OCI-M2 (cell line): ENCODE measurements around the gene PRR5.

ENCODE experiments used
- DNase-seq: peaks from one replicate; lab custom pipeline; 2025; ENCODE audit not compliant: unreplicated experiment; lab: John Stamatoyannopoulos, UW

Gene PRR5

GRCh38 chr22:44711690-44712555 is 9.9 kb downstream of the PRR5 start:
- no peak for DNase-seq

GRCh38 chr22:44712962-44713361 is 11.0 kb downstream of the PRR5 start:
- no peak for DNase-seq

GRCh38 chr22:44714703-44715350 is 12.8 kb downstream of the PRR5 start:
- DNase-seq, result no peak

- DNase-seq, result no peak
Observed at GRCh38 chr22:44718418-44718817, 16.4 kb downstream of the PRR5 start.

GRCh38 chr22:44719586-44720368 is 17.8 kb downstream of the PRR5 start:
- DNase-seq, result no peak

GRCh38 chr22:44721213-44721612 is 19.2 kb downstream of the PRR5 start:
- DNase-seq, result no peak

- DNase-seq, result no peak
Observed at GRCh38 chr22:44722611-44723010, 20.6 kb downstream of the PRR5 start.

- DNase-seq, result no peak
Observed at GRCh38 chr22:44723801-44724200, 21.8 kb downstream of the PRR5 start.

- DNase-seq, result no peak
Observed at GRCh38 chr22:44724416-44724815, 22.4 kb downstream of the PRR5 start.

GRCh38 chr22:44724859-44725258 is 22.9 kb downstream of the PRR5 start:
- no peak for DNase-seq

- DNase-seq, result no peak
Observed at GRCh38 chr22:44726439-44726838, 24.4 kb downstream of the PRR5 start.

- DNase-seq, result no peak
Observed at GRCh38 chr22:44727148-44727547, 25.1 kb downstream of the PRR5 start.

- DNase-seq, result no peak
Observed at GRCh38 chr22:44727709-44728108, 25.7 kb downstream of the PRR5 start.

- DNase-seq, result no peak
Observed at GRCh38 chr22:44728761-44729324, 26.8 kb downstream of the PRR5 start.

- DNase-seq, result no peak
Observed at GRCh38 chr22:44729391-44730021, 27.5 kb downstream of the PRR5 start.

GRCh38 chr22:44730022-44730393 is 28.0 kb downstream of the PRR5 start:
- DNase-seq, result no peak

GRCh38 chr22:44730490-44731356 is 28.7 kb downstream of the PRR5 start:
- DNase-seq, result no peak

- no peak for DNase-seq
Observed at GRCh38 chr22:44731357-44731970, 29.5 kb downstream of the PRR5 start.

- no peak for DNase-seq
Observed at GRCh38 chr22:44732017-44732561, 30.1 kb downstream of the PRR5 start.
